Measurements from ENCODE around the gene C2CD3.
"Not testable (repeated sequence)": the region's sequence is repeated elsewhere in the genome, so short reads cannot be mapped to it uniquely, and the experiment has no call there.

Gene C2CD3

DNA sequence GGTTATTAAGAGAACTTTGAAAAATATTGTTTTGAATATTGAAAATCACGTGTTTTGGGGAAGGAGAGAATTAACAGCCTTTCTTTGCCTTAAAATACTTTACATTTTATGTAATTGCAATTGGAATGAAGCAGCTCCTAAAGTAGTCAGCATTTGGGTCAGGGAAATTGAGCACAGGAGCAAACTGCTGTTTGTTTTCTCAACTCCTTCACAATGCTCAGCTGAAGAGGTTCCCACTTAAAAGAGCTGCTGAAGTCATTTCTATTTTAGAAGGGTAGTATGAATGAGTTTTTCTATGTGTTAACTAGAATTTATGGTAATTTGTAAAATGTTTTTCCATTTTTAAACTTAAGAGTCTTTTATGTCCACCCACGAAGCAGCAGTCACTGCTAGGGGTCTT is 180.1 kb downstream of the C2CD3 start:
- H3K4me3 ChIP-seq = no peak overlapping the region
- no peak for DNase-seq (ENCODE audit: low spot score)
- H3K27ac ChIP-seq = no peak overlapping the region
- TF ChIP-seq, protein P1, sequence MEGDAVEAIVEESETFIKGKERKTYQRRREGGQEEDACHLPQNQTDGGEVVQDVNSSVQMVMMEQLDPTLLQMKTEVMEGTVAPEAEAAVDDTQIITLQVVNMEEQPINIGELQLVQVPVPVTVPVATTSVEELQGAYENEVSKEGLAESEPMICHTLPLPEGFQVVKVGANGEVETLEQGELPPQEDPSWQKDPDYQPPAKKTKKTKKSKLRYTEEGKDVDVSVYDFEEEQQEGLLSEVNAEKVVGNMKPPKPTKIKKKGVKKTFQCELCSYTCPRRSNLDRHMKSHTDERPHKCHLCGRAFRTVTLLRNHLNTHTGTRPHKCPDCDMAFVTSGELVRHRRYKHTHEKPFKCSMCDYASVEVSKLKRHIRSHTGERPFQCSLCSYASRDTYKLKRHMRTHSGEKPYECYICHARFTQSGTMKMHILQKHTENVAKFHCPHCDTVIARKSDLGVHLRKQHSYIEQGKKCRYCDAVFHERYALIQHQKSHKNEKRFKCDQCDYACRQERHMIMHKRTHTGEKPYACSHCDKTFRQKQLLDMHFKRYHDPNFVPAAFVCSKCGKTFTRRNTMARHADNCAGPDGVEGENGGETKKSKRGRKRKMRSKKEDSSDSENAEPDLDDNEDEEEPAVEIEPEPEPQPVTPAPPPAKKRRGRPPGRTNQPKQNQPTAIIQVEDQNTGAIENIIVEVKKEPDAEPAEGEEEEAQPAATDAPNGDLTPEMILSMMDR (IDR thresholded peaks at IDR 0.05) = no peak

DNA sequence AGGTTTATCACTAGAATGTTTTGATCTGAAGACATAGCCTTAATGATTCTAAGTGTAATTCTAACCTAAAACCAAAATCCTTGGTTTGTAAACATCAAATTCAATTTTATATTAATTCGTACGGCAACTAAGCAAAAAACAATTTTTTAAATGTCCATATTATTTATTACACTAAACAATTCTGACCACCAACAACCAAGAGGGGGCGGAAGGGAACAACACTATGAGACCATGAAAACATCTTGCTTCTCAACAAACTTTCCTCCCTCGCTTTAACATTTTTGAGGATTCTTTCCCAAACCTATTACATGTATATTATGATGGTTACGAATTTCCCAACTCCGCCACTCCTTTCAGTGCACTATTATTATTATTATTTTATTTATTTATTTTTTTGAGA is 181.6 kb downstream of the C2CD3 start:
- TF ChIP-seq, protein P1 (IDR thresholded peaks at IDR 0.05) = no peak
- H3K4me3 ChIP-seq = no peak overlapping the region
- DNase-seq (ENCODE audit: low spot score) = no peak
- no peak overlapping the region for H3K27ac ChIP-seq

DNA sequence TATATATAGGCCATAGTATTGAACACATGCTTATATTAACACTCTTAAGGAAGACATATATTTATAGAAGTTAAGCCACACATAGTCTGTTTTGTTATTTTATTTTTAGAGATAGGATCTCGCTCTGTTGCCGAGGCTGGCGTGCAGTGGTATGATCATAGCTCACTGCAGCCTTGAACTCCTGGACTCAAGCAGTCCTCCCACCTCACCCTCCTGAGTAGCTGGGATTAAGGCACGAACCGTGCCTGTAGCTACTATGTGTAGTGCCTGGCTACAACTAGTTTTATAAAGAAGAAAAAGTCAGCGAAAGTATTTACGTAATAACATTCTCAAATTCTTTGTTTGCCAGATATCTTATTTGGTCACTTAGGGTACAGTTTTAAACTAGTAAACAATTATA is 182.6 kb downstream of the C2CD3 start:
- TF ChIP-seq, protein P1 (IDR thresholded peaks at IDR 0.05) = no peak
- Histone ChIP-seq H3K27ac (no peak overlapping the region), H3K4me3 (no peak overlapping the region)
- DNase-seq (ENCODE audit: low spot score) = no peak

GRCh38 chr11:73985661-73986060 is 185.1 kb downstream of the C2CD3 start:
- DNase-seq (ENCODE audit: low spot score); H3K27ac ChIP-seq; H3K4me3 ChIP-seq: not testable (repeated sequence)

DNA sequence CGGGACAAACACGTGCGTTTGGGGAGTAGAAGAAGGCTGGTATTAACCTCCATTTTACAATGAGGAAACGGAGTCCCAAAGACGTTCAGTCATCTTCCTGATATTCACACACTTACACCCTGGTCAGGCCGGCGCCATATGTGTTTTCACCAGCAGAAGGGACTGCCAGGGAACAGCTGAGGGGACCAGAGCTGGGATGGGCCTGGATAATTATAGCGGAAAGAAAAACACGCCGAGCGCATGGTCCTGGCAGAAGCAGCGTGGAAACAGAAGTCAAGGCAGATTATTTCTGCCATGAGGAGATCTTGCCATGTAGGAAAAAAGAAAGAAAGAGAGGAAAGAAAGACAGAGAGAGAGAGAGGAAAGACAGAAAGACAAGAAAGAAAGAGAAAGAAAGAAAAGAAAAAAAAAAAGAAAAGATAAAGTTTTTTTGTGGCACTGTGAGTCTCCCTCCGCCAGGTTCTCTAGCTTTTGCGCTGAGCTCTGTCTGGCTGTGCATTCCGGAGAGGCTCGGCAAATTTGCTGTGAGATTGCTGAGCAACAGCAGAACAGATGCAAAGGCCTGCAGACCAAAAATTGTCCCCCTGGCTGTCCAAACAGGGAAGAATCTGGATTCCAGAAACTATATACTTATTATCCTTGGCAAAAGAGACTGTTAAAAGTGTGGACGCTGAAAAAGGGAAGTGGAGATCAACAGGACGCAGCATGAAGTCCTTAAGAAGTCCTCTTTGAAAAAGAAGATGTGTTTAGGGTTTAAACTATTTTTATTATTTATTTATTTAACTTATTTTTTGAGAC is 186.9 kb downstream of the C2CD3 start:
- TF ChIP-seq, protein P1 (IDR thresholded peaks at IDR 0.05) = no peak
- peak overlapping the region; percentile 79 for H3K4me3 ChIP-seq
- DNase-seq (ENCODE audit: low spot score) = no peak
- H3K27ac ChIP-seq = peak overlapping the region; percentile 86 to 92

GRCh38 chr11:73982990-73983740 is 187.6 kb downstream of the C2CD3 start:
- TF ChIP-seq, protein P1 (IDR thresholded peaks at IDR 0.05) = no peak
- DNase-seq (ENCODE audit: low spot score) = peak; percentile 95
- Histone ChIP-seq H3K4me3 (peak overlapping the region; percentile 79), H3K27ac (peak overlapping the region; percentile 86 to 92)

GRCh38 chr11:73982595-73982989 is 188.2 kb downstream of the C2CD3 start, which contains the start of gene UCP2:
UCP2 (minus strand) TSS chr11:73982843; CDS start chr11:73978378, 4,465 bp downstream.
- TF ChIP-seq, protein P1 (IDR thresholded peaks at IDR 0.05) = no peak
- Histone ChIP-seq H3K27ac (peak within 1 kb of the TSS; percentile 86 to 92), H3K4me3 (peak within 1 kb of the TSS; percentile 79)
- no peak for DNase-seq (ENCODE audit: low spot score)
